H1 (cell line): ENCODE results near the gene HTR2B. TPM values are rescaled to one million over a fixed set of nuclear protein-coding genes. Genes with fewer than 3 reads are reported as not detected.

Experiments
- HDAC6 ChIP-seq: IDR thresholded peaks from one replicate; pipeline ENCODE4 v1.7.1; 2012; ENCODE audit warnings: low read depth, mild to moderate bottlenecking, inconsistent platforms, low read length, moderate library complexity
- RAD21 ChIP-seq, 2 experiments: IDR thresholded peaks in 1 of 2; conservative IDR thresholded peaks in 1 of 2; 2 replicates each; pipeline ENCODE4 v1.6.1; 2011; ENCODE audit warnings: low read depth in 2 of 2, low read length in 2 of 2, improper control_type of control experiment in 1 of 2, inconsistent platforms in 1 of 2, mild to moderate bottlenecking in 1 of 2, moderate library complexity in 1 of 2
- SAP30 ChIP-seq: fragments of 300-600 bp; sonication (generic); IDR thresholded peaks from 2 replicates; pipeline ENCODE4 v1.7.1; 2012; ENCODE audit warnings: low read length, moderate library complexity, mild to moderate bottlenecking, inconsistent platforms; ENCODE audit not compliant: insufficient read depth, insufficient replicate concordance
- polyA plus RNA-seq, 7 experiments: library from polyadenylated mRNA; depleted of rRNA in 3 of 7; stranded (reverse) in 5 of 7; unstranded in 2 of 7; fragments of >200 nt in 5 of 7; fragments of 200-250 nt in 2 of 7; gene quantifications; 1 replicate in 5 of 7; 2 replicates in 1 of 7; 4 replicates in 1 of 7; pipeline versions ENCODE4 v1.2.1 to v1.2.3, GENCODE V29; 2011 to 2013; ENCODE audit warnings: missing spikeins in 2 of 7, mixed read lengths in 2 of 7
- total RNA-seq: library from RNA; stranded (reverse); fragmentation: NEBNext Ultra II Directional; extraction: Animal tissue kit (Norgen Biotek cat#: 25700); gene quantifications from 2 replicates; pipeline ENCODE4 v1.2.1, GENCODE V29; 2021
- TF ChIP-seq, protein P1 (sequence below): IDR thresholded peaks from 2 replicates; pipeline ENCODE4 v1.6.1; 2012; ENCODE audit warnings: inconsistent platforms

The HTR2B gene
- total and polyA plus RNA-seq, 2 of the 8 experiments (the other 6 are each of a cell fraction or from before 2014, with no cell fraction given), result not detected

DNA sequence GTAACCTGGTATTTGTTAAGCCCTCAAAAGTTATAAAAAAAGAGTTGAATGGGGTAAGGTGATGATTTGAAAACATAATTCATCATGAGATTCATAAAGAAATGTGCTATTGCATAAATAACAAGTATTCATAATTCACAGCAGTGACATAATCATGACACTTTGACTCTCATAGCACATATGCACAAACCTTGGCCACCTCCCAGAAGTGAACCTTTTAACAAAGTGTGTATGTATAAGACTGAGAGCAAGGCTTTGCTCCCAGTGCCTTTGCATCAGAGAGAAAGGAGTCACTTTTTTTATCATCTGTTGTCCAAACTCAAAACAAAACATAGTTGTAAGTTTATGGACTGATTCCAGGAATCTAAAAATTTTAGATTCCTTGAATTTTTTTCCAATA lies 15.0 kb upstream of the HTR2B start (continued):
- TF ChIP-seq SAP30, result no peak
- no peak for TF ChIP-seq RAD21 (IDR thresholded peaks at IDR 0.05 in 1 of 2, conservative IDR thresholded peaks at IDR 0.05 in 1 of 2; ENCODE audit: low read depth in 2 of 2, low read length in 2 of 2)
- no peak for TF ChIP-seq HDAC6
- TF ChIP-seq, protein P1, sequence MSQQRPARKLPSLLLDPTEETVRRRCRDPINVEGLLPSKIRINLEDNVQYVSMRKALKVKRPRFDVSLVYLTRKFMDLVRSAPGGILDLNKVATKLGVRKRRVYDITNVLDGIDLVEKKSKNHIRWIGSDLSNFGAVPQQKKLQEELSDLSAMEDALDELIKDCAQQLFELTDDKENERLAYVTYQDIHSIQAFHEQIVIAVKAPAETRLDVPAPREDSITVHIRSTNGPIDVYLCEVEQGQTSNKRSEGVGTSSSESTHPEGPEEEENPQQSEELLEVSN, result no peak
